Keratinocyte (primary cell): ENCODE data around the gene AHRR. TPM values are rescaled to one million over a fixed set of nuclear protein-coding genes. Genes with fewer than 3 reads are reported as not detected.

ENCODE experiments used
- DNase-seq: peaks from one replicate; pipeline ENCODE4 v3.0.0-alpha.2; 2011; ENCODE audit warnings: low read depth, missing footprints, low spot score
- FAIRE-seq: peaks from 2 replicates; lab custom pipeline; 2011; peaks lifted over from hg19 to GRCh38; lab: Jason Lieb, UNC
- H2AFZ ChIP-seq: 2 replicates; pipeline ENCODE4 v1.6.0; 2012; ENCODE audit warnings: low read length, control low read depth, inconsistent platforms; ENCODE audit not compliant: control insufficient read depth
- H3K27ac ChIP-seq: 2 replicates; pipeline ENCODE4 v1.5.1; 2011; ENCODE audit warnings: low read length; ENCODE audit not compliant: control insufficient read depth, insufficient read depth
- H3K27me3 ChIP-seq: 3 replicates; pipeline ENCODE4 v1.6.0; 2011; ENCODE audit warnings: low read length; ENCODE audit not compliant: control insufficient read depth, insufficient read depth; ENCODE audit errors: extremely low read depth
- H3K36me3 ChIP-seq, 2 experiments: 2 replicates in 1 of 2; 3 replicates in 1 of 2; pipeline ENCODE4 v1.5.1; 2011; ENCODE audit warnings: low read length in 2 of 2, mild to moderate bottlenecking in 1 of 2; ENCODE audit not compliant: control insufficient read depth in 2 of 2, insufficient read depth in 2 of 2; ENCODE audit errors: extremely low read depth in 1 of 2
- H3K4me1 ChIP-seq: 3 replicates; pipeline ENCODE4 v1.5.1; 2011; ENCODE audit warnings: low read length; ENCODE audit not compliant: control insufficient read depth, insufficient read depth; ENCODE audit errors: extremely low read depth
- H3K4me2 ChIP-seq: 3 replicates; pipeline ENCODE4 v1.6.0; 2011; ENCODE audit warnings: low read depth, low read length; ENCODE audit not compliant: control insufficient read depth, insufficient read depth; ENCODE audit errors: extremely low read depth
- H3K4me3 ChIP-seq, 3 experiments: fragments of 200-600 bp in 1 of 3; sonication (generic) in 1 of 3; 2 replicates in 2 of 3; 3 replicates in 1 of 3; pipeline ENCODE4 v1.5.1; 2011 to 2016; ENCODE audit warnings: low read length in 3 of 3, mild to moderate bottlenecking in 3 of 3, control low read depth in 2 of 3, inconsistent platforms in 1 of 3, low read depth in 1 of 3, mixed read lengths in 1 of 3, mixed run types in 1 of 3, moderate library complexity in 1 of 3; ENCODE audit not compliant: control insufficient read depth in 2 of 3, insufficient read depth in 2 of 3; ENCODE audit errors: extremely low read depth in 1 of 3
- H3K79me2 ChIP-seq: 2 replicates; pipeline ENCODE4 v1.6.0; 2012; ENCODE audit warnings: low read length; ENCODE audit not compliant: control insufficient read depth, insufficient read depth
- H3K9ac ChIP-seq: 3 replicates; pipeline ENCODE4 v1.6.0; 2011; ENCODE audit warnings: low read length; ENCODE audit not compliant: control insufficient read depth, insufficient read depth; ENCODE audit errors: extremely low read depth
- H3K9me1 ChIP-seq: 3 replicates; pipeline ENCODE4 v1.6.0; 2011; ENCODE audit warnings: low read length; ENCODE audit not compliant: control insufficient read depth, insufficient read depth; ENCODE audit errors: extremely low read depth
- H3K9me3 ChIP-seq: 2 replicates; pipeline ENCODE4 v1.5.1; 2012; ENCODE audit warnings: low read depth, low read length; ENCODE audit not compliant: control insufficient read depth
- H4K20me1 ChIP-seq: 3 replicates; pipeline ENCODE4 v1.6.0; 2011; ENCODE audit warnings: low read length; ENCODE audit not compliant: control insufficient read depth, insufficient read depth; ENCODE audit errors: extremely low read depth
- EZH2 ChIP-seq: IDR thresholded peaks from one replicate; pipeline ENCODE4 v1.6.1; 2012; ENCODE audit warnings: inconsistent platforms, mild to moderate bottlenecking, low read length, moderate library complexity
- dilution Hi-C: fragments of 300-500 bp; cut with MboI; formaldehyde crosslinking; loops from one replicate; pipeline ENCODE4 v1.7.0; 2020; ENCODE audit warnings: low sequenced_read_pairs; ENCODE audit not compliant: extremely low pct_ligation_motif_present
- polyA plus RNA-seq, 5 experiments: library from polyadenylated mRNA; depleted of rRNA in 3 of 5; stranded (reverse) in 3 of 5; stranded (forward) in 1 of 5; unstranded in 1 of 5; fragments of >200 nt; gene quantifications; 1 replicate in 1 of 5; 2 replicates in 3 of 5; 3 replicates in 1 of 5; pipeline versions ENCODE4 v1.2.1 to v1.2.3, GENCODE V29; 2011 to 2012; ENCODE audit warnings: missing spikeins in 2 of 5, low read depth in 1 of 5, low replicate concordance in 1 of 5
- TF ChIP-seq, protein P1 (sequence below), 3 experiments: IDR thresholded peaks in 1 of 3; conservative IDR thresholded peaks in 1 of 3; optimal IDR thresholded peaks in 1 of 3; 2 replicates in 2 of 3; 3 replicates in 1 of 3; pipeline versions ENCODE3 to v1.5.1; 2011; ENCODE audit warnings: low read length in 3 of 3, mild to moderate bottlenecking in 3 of 3, moderate library complexity in 2 of 3, control low read depth in 1 of 3, inconsistent platforms in 1 of 3; ENCODE audit not compliant: insufficient read depth in 2 of 3; ENCODE audit errors: extremely low read depth in 1 of 3

The AHRR gene
- polyA plus RNA-seq, 1 donor (not counting 4 experiments of a cell fraction or from before 2014, with no cell fraction given), result 0.24 TPM

DNA sequence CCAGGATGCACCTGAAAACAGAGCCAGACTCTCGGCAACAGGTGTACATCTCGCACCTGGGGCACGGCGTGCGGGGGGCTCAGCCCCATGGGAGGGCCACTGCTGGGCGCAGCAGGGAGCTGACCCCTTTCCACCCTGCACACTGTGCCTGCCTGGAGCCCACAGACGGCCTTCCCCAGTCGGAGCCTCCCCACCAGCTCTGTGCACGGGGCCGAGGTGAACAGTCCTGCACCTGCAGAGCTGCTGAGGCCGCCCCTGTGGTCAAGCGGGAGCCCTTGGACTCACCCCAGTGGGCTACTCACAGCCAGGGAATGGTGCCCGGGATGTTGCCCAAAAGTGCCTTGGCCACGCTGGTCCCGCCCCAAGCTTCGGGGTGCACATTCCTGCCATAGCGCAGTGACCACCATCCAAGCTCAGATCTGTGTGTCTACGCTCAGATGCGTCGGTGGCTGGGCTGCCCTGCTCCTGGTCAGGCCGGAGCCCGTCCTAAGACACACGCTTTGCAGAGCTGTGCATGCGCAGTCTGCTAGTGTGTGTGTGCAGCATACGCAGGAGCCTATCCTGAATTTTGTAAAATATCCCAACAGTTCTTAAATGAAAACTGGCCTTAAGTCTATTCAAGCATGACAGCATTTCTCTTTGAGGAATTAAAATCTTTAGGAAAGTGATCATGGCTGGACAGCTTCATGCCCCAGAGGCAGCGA lies 113.1 kb downstream of the AHRR start:
- H3K27ac ChIP-seq, result no peak overlapping the region
- peaks cover 4% of the 10 kb centered on the region for H3K4me1 ChIP-seq
- no peaks in the 10 kb centered on the region for H3K79me2 ChIP-seq
- FAIRE-seq (no peak), DNase-seq (no peak)
- H3K4me2 ChIP-seq, result no peak overlapping the region
- no peaks in the 10 kb centered on the region for H3K27me3 ChIP-seq
- dilution Hi-C loops, result no loop called here
- H3K9ac ChIP-seq, result no peak overlapping the region
- H3K4me3 ChIP-seq, result no peak overlapping the region
- no peak overlapping the region for H2AFZ ChIP-seq
- no peaks in the 10 kb centered on the region for H3K9me3 ChIP-seq
- no peaks in the 10 kb centered on the region for H3K36me3 ChIP-seq
- H3K9me1 ChIP-seq, result no peaks in the 10 kb centered on the region
- TF ChIP-seq, protein P1, sequence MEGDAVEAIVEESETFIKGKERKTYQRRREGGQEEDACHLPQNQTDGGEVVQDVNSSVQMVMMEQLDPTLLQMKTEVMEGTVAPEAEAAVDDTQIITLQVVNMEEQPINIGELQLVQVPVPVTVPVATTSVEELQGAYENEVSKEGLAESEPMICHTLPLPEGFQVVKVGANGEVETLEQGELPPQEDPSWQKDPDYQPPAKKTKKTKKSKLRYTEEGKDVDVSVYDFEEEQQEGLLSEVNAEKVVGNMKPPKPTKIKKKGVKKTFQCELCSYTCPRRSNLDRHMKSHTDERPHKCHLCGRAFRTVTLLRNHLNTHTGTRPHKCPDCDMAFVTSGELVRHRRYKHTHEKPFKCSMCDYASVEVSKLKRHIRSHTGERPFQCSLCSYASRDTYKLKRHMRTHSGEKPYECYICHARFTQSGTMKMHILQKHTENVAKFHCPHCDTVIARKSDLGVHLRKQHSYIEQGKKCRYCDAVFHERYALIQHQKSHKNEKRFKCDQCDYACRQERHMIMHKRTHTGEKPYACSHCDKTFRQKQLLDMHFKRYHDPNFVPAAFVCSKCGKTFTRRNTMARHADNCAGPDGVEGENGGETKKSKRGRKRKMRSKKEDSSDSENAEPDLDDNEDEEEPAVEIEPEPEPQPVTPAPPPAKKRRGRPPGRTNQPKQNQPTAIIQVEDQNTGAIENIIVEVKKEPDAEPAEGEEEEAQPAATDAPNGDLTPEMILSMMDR (optimal IDR thresholded peaks at IDR 0.05 in 1 of 3, IDR thresholded peaks at IDR 0.05 in 1 of 3, conservative IDR thresholded peaks at IDR 0.05 in 1 of 3; ENCODE audit: extremely low read depth in 1 of 3, insufficient read depth in 2 of 3, low read length in 3 of 3), result no peak
- no peak for TF ChIP-seq EZH2
- no peaks in the 10 kb centered on the region for H4K20me1 ChIP-seq

DNA sequence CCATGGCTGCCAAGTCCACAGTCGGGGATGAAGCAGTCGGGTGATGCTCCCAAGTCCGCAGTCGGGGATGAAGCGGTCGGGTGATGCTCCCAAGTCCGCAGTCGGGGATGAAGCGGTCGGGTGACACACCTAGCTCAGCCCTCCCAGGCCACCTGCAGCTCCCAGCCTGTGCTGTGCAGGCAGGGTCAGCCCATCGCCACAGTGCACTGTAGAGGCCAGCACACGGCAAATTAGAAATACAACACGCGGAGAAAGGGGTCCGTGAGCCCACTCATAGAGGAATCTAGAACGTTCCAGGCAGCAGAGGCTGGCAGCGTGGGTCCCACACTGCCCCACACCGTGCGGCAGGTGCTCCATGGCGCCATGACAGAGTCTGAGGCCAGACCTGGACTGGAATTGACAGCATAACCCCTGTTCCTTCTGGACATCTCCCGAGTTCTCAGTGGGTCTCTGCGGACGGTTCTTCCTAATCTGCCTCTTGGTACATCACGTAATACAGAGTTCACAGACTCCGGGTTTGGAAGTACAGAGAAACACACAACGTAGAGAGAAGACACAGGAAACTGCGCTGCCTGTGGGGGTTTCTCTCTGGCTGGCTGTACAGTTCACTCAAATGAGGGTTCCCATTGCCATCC lies 113.8 kb downstream of the AHRR start:
- no peak for FAIRE-seq
- dilution Hi-C loops, result no loop called here
- Histone ChIP-seq H2AFZ (no peak overlapping the region), H3K4me2 (no peak overlapping the region), H3K79me2 (no peaks in the 10 kb centered on the region), H3K27me3 (no peaks in the 10 kb centered on the region), H3K9me3 (no peaks in the 10 kb centered on the region), H3K4me3 (no peak overlapping the region), H3K9me1 (no peaks in the 10 kb centered on the region), H3K27ac (no peak overlapping the region), H3K9ac (no peak overlapping the region), H3K4me1 (no peaks in the 10 kb centered on the region), H3K36me3 (no peaks in the 10 kb centered on the region), H4K20me1 (no peaks in the 10 kb centered on the region)
- DNase-seq, result no peak
- TF ChIP-seq EZH2, result no peak
- TF ChIP-seq, protein P1 (optimal IDR thresholded peaks at IDR 0.05 in 1 of 3, IDR thresholded peaks at IDR 0.05 in 1 of 3, conservative IDR thresholded peaks at IDR 0.05 in 1 of 3; ENCODE audit: extremely low read depth in 1 of 3, insufficient read depth in 2 of 3, low read length in 3 of 3), result no peak
